PFSK-1 (cell line): Measurements from ENCODE around the gene LAMA3.

Experiments
- FOXP2 ChIP-seq: optimal IDR thresholded peaks from 2 replicates; pipeline ENCODE3; 2011; ENCODE audit warnings: borderline replicate concordance, control low read depth, inconsistent platforms; ENCODE audit not compliant: insufficient read depth; ENCODE audit errors: extremely low read length, extremely low read depth
- POLR2AphosphoS5 ChIP-seq: IDR thresholded peaks from 2 replicates; pipeline ENCODE4 v1.6.1; 2012; ENCODE audit warnings: low read depth, mild to moderate bottlenecking, control low read depth, low read length, moderate library complexity
- SIN3A ChIP-seq: IDR thresholded peaks from 2 replicates; pipeline ENCODE4 v1.6.1; 2012; ENCODE audit warnings: mild to moderate bottlenecking, low read length, moderate library complexity, borderline replicate concordance; ENCODE audit not compliant: insufficient read depth
- TAF1 ChIP-seq: IDR thresholded peaks from 2 replicates; pipeline ENCODE4 v1.6.1; 2012; ENCODE audit warnings: low read length, control low read depth, borderline replicate concordance; ENCODE audit not compliant: insufficient read depth
- TF ChIP-seq, protein P1 (sequence below), 2 experiments: IDR thresholded peaks; 2 replicates each; pipeline versions ENCODE4 v1.6.1 to v1.8.0; 2011 to 2012; ENCODE audit warnings: low read depth in 2 of 2, low read length in 2 of 2, control low read depth in 1 of 2, inconsistent platforms in 1 of 2, mild to moderate bottlenecking in 1 of 2, moderate library complexity in 1 of 2; ENCODE audit not compliant: insufficient read depth in 1 of 2

Gene LAMA3

GRCh38 chr18:23650968-23651927, 38.0 kb upstream of the LAMA3 start:
- TF ChIP-seq, protein P1, sequence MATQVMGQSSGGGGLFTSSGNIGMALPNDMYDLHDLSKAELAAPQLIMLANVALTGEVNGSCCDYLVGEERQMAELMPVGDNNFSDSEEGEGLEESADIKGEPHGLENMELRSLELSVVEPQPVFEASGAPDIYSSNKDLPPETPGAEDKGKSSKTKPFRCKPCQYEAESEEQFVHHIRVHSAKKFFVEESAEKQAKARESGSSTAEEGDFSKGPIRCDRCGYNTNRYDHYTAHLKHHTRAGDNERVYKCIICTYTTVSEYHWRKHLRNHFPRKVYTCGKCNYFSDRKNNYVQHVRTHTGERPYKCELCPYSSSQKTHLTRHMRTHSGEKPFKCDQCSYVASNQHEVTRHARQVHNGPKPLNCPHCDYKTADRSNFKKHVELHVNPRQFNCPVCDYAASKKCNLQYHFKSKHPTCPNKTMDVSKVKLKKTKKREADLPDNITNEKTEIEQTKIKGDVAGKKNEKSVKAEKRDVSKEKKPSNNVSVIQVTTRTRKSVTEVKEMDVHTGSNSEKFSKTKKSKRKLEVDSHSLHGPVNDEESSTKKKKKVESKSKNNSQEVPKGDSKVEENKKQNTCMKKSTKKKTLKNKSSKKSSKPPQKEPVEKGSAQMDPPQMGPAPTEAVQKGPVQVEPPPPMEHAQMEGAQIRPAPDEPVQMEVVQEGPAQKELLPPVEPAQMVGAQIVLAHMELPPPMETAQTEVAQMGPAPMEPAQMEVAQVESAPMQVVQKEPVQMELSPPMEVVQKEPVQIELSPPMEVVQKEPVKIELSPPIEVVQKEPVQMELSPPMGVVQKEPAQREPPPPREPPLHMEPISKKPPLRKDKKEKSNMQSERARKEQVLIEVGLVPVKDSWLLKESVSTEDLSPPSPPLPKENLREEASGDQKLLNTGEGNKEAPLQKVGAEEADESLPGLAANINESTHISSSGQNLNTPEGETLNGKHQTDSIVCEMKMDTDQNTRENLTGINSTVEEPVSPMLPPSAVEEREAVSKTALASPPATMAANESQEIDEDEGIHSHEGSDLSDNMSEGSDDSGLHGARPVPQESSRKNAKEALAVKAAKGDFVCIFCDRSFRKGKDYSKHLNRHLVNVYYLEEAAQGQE (IDR thresholded peaks at IDR 0.05; ENCODE audit: insufficient read depth in 1 of 2, low read depth in 2 of 2, low read length in 2 of 2) = no peak
- TF ChIP-seq FOXP2 (no peak), SIN3A (no peak), TAF1 (no peak), POLR2AphosphoS5 (no peak)

- TF ChIP-seq FOXP2 (no peak), POLR2AphosphoS5 (no peak), TAF1 (no peak), SIN3A (no peak)
- TF ChIP-seq, protein P1 (IDR thresholded peaks at IDR 0.05; ENCODE audit: insufficient read depth in 1 of 2, low read depth in 2 of 2, low read length in 2 of 2) = no peak
These were observed 37.0 kb upstream of the LAMA3 start for GRCh38 chr18:23652232-23652631.

DNA sequence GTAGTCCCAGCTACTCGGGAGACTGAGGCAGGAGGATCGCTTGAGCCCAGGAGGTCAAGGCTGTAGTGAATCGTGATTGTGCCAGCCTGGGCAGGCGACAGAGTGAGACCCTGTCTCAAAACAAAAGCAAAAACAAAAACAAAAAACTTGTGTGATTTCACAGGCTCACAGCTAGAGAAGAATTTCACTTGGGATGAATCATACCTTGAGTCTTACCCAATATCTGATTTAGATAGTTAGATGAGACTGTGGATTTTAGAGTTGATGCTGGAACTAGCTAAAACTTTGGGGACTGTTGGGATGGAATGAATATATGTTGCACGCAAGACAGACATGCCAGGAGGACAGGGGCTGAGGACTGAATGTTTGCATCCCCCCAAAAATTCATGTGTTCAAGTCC, 31.0 kb upstream of the LAMA3 start:
- TF ChIP-seq, protein P1 (IDR thresholded peaks at IDR 0.05; ENCODE audit: insufficient read depth in 1 of 2, low read depth in 2 of 2, low read length in 2 of 2) = no peak
- TF ChIP-seq FOXP2 (no peak), POLR2AphosphoS5 (no peak), SIN3A (no peak), TAF1 (no peak)

DNA sequence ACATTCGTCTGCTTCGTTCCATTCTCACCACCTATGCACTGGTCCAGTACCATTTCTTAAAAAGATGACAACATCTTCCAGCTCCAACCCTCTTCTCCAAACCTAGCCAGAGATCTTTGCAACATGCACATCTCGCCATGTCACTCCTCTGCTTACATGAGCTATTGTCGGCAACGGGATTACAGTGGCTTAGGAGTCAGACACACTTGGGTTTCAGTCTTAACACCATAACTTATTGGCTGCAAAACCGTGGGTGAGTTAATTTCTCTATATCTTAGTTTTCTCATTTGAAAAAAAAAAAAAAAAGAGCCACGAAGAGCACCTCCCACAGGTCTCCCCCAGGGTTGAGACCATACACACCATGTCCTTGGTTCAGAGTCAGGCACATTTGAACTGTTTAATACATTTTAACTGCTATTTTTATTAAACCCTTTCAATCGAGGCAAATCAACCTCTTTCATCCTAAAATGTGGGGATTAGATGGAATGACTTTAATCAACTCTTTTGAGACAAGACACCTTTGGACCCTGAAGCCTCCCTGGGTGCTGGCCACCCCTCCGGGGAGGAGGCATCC, 27.4 kb upstream of the LAMA3 start:
- TF ChIP-seq SIN3A (no peak), FOXP2 (no peak), POLR2AphosphoS5 (no peak), TAF1 (no peak)
- TF ChIP-seq, protein P1 (IDR thresholded peaks at IDR 0.05; ENCODE audit: insufficient read depth in 1 of 2, low read depth in 2 of 2, low read length in 2 of 2) = no peak
